Natural killer cell (primary cell): ENCODE results near the gene SCAMP1. TPM values are rescaled to one million over a fixed set of nuclear protein-coding genes. Genes with fewer than 3 reads are reported as not detected.

Source experiments
- ATAC-seq, 3 donors: fragments of 150-1000 bp in 2 of 3; fragments of 200-7000 bp in 1 of 3; cut with Tn5 transposase; 1 replicate in 1 of 3; 2 replicates in 2 of 3; pipeline ENCODE4 v1.10.0; 2021; ENCODE audit warnings: mild to moderate bottlenecking in 2 of 3, moderate library complexity in 2 of 3
- DNase-seq, 2 donors: peaks; one replicate each; pipeline versions ENCODE4 v3.0.0 to v3.0.0-alpha.2; 2013 to 2021; ENCODE audit warnings: mixed read lengths in 1 of 2
- H3K27ac ChIP-seq: one replicate; pipeline ENCODE4 v1.5.1; 2013; ENCODE audit warnings: mild to moderate bottlenecking, low read length
- H3K27me3 ChIP-seq: one replicate; pipeline ENCODE4 v1.6.1; 2013; ENCODE audit warnings: low read length; ENCODE audit not compliant: control insufficient read depth, insufficient read depth
- H3K36me3 ChIP-seq: one replicate; pipeline ENCODE4 v1.6.1; 2013; ENCODE audit warnings: low read length; ENCODE audit not compliant: control insufficient read depth, insufficient read depth
- H3K4me1 ChIP-seq: one replicate; pipeline ENCODE4 v1.6.1; 2013; ENCODE audit warnings: low read length; ENCODE audit not compliant: control insufficient read depth, insufficient read depth
- H3K4me3 ChIP-seq: one replicate; pipeline ENCODE4 v1.5.1; 2013; ENCODE audit warnings: low read length
- H3K9me3 ChIP-seq: one replicate; pipeline ENCODE4 v1.6.1; 2013; ENCODE audit warnings: low read length; ENCODE audit not compliant: control insufficient read depth, insufficient read depth
- H3K27ac Mint-ChIP-seq, 2 donors: one replicate each; pipeline ENCODE4 v1.8.0; 2022; ENCODE audit warnings: mild to moderate bottlenecking in 2 of 2, mixed read lengths in 2 of 2, moderate library complexity in 1 of 2
- H3K27me3 Mint-ChIP-seq, 2 donors: one replicate each; pipeline ENCODE4 v1.8.0; 2022; ENCODE audit warnings: low read depth in 2 of 2, mixed read lengths in 2 of 2
- H3K36me3 Mint-ChIP-seq: one replicate; pipeline ENCODE4 v1.8.0; 2022; ENCODE audit warnings: mixed read lengths
- H3K4me1 Mint-ChIP-seq, 2 donors: one replicate each; pipeline ENCODE4 v1.8.0; 2022; ENCODE audit warnings: mixed read lengths in 2 of 2
- H3K4me3 Mint-ChIP-seq: one replicate; pipeline ENCODE4 v1.8.0; 2022; ENCODE audit warnings: mild to moderate bottlenecking, moderate library complexity, mixed read lengths
- H3K9me3 Mint-ChIP-seq, 2 donors: one replicate each; pipeline ENCODE4 v1.8.0; 2022; ENCODE audit warnings: mixed read lengths in 2 of 2
- CTCF ChIP-seq: fragments of 200-600 bp; IDR thresholded peaks from one replicate; pipeline ENCODE4 v1.8.0; 2022; ENCODE audit warnings: antibody characterized with exemption
- WGBS: methylation state at CpG from one replicate; pipeline ENCODE4 v1.1.7; 2013; ENCODE audit warnings: missing lambda C conversion rate; ENCODE audit not compliant: insufficient coverage; 5-methylcytosine and 5-hydroxymethylcytosine counted together
- intact Hi-C: fragments of 100-400 bp; cut with micrococcal nuclease; formaldehyde crosslinking; loops from one replicate; pipeline ENCODE4 v1.14.2; 2022
- total RNA-seq, 4 donors: library from RNA; stranded (reverse); fragments of 120-200 nt in 1 of 4; gene quantifications; one replicate each; pipeline versions ENCODE4 v1.2.3 to v1.2.4, GENCODE V29; 2013 to 2022

SCAMP1 gene
- total RNA-seq, 3 donors from 2014 or later (not counting 1 experiment from before 2014, with no cell fraction given), result 19.9 to 27.1 (median 20.5) TPM

- TF ChIP-seq CTCF, result no peak
- Histone ChIP-seq H3K36me3 (no peaks in the 10 kb centered on the region), H3K4me1 (no peaks in the 10 kb centered on the region), H3K4me3 (no peak overlapping the region), H3K27ac (no peak overlapping the region), H3K27me3 (no peaks in the 10 kb centered on the region), H3K9me3 (no peaks in the 10 kb centered on the region)
- H3K27ac Mint-ChIP-seq, result no peak overlapping the region
- intact Hi-C loops, result no loop called here
- DNase-seq, result no peak
- no peak for ATAC-seq
- H3K4me3 Mint-ChIP-seq, result no peak overlapping the region
- H3K4me1 Mint-ChIP-seq, result peaks cover 34 to 50% of the 10 kb centered on the region in 2 donors
- no peaks in the 10 kb centered on the region for H3K36me3 Mint-ChIP-seq
- H3K9me3 Mint-ChIP-seq, result no peaks in the 10 kb centered on the region
- H3K27me3 Mint-ChIP-seq, result no peaks in the 10 kb centered on the region
Observed at GRCh38 chr5:78399116-78399515, 38.7 kb downstream of the SCAMP1 start.

- H3K27me3 Mint-ChIP-seq, result no peaks in the 10 kb centered on the region
Observed at GRCh38 chr5:78404682-78405293, 44.4 kb downstream of the SCAMP1 start.

GRCh38 chr5:78405829-78406750 lies 45.7 kb downstream of the SCAMP1 start:
- ATAC-seq (no peak), DNase-seq (no peak)
- peaks cover 30 to 44% of the 10 kb centered on the region in 2 donors for H3K4me1 Mint-ChIP-seq
- H3K9me3 ChIP-seq, result no peaks in the 10 kb centered on the region
- TF ChIP-seq CTCF, result no peak
- no peaks in the 10 kb centered on the region for H3K4me1 ChIP-seq
- 80% methylated on average over 1 of the region's 5 CpGs for WGBS
- H3K36me3 ChIP-seq, result no peaks in the 10 kb centered on the region
- H3K9me3 Mint-ChIP-seq, result no peaks in the 10 kb centered on the region
- H3K27me3 Mint-ChIP-seq, result no peaks in the 10 kb centered on the region
- no peak overlapping the region for H3K4me3 ChIP-seq
- no peaks in the 10 kb centered on the region for H3K36me3 Mint-ChIP-seq
- H3K27ac ChIP-seq, result no peak overlapping the region
- no peak overlapping the region for H3K27ac Mint-ChIP-seq
- no peak overlapping the region for H3K4me3 Mint-ChIP-seq
- intact Hi-C loops, result no loop called here
- no peaks in the 10 kb centered on the region for H3K27me3 ChIP-seq

More at GRCh38 chr5:78404682-78405293, 44.4 kb downstream of the SCAMP1 start:
- ATAC-seq (no peak), DNase-seq (peak in 1 of 2 donors; percentile 14)
- H3K27ac Mint-ChIP-seq, result peak overlapping the region in 1 of 2 donors; percentile 5
- no peaks in the 10 kb centered on the region for H3K36me3 ChIP-seq
- no peaks in the 10 kb centered on the region for H3K36me3 Mint-ChIP-seq
- TF ChIP-seq CTCF, result no peak
- no peak overlapping the region for H3K4me3 Mint-ChIP-seq
- 50% methylated on average over 1 of the region's 2 CpGs for WGBS
- intact Hi-C loops, result no loop called here
- H3K9me3 ChIP-seq, result no peaks in the 10 kb centered on the region
- H3K4me3 ChIP-seq, result no peak overlapping the region
- H3K27ac ChIP-seq, result no peak overlapping the region
- H3K4me1 Mint-ChIP-seq, result peaks cover 31 to 54% of the 10 kb centered on the region in 2 donors
- H3K27me3 ChIP-seq, result no peaks in the 10 kb centered on the region
- no peaks in the 10 kb centered on the region for H3K9me3 Mint-ChIP-seq
- H3K4me1 ChIP-seq, result no peaks in the 10 kb centered on the region
